Fibroblast of villous mesenchyme (primary cell): Measurements from ENCODE around the gene MANBA. TPM values are rescaled to one million over a fixed set of nuclear protein-coding genes. Genes with fewer than 3 reads are reported as not detected.
A peak's percentile ranks its signal among the peaks of the same experiment; 100 is the strongest.

Experiments used
- DNase-seq: peaks from one replicate; pipeline ENCODE4 v3.0.0-alpha.2; 2010; ENCODE audit warnings: low read depth
- H3K4me3 ChIP-seq: 2 replicates; pipeline ENCODE4 v1.5.1; 2011; ENCODE audit warnings: low read depth, mild to moderate bottlenecking, low read length
- CTCF ChIP-seq: IDR thresholded peaks from 2 replicates; pipeline ENCODE4 v1.5.1; 2012; ENCODE audit warnings: low read depth, mild to moderate bottlenecking, low read length; ENCODE audit not compliant: insufficient read depth
- total RNA-seq: library from RNA; depleted of rRNA; stranded (reverse); fragments of >200 nt; gene quantifications from 2 replicates; pipeline ENCODE4 v1.2.3, GENCODE V29; 2012

MANBA gene
- total RNA-seq, 1 donor = 53.5 TPM

- TF ChIP-seq CTCF = no peak
- no peak overlapping the region for H3K4me3 ChIP-seq
- DNase-seq = peak; percentile 42
These were observed 103.6 kb downstream of the MANBA start for GRCh38 chr4:102657206-102657605.

- no peak for TF ChIP-seq CTCF
- no peak for DNase-seq
- H3K4me3 ChIP-seq = no peak overlapping the region
These were observed 113.7 kb downstream of the MANBA start for GRCh38 chr4:102647117-102647516.

- DNase-seq = peak; percentile 68
- TF ChIP-seq CTCF = no peak
- no peak overlapping the region for H3K4me3 ChIP-seq
These were observed 118.0 kb downstream of the MANBA start for GRCh38 chr4:102642631-102643298.

GRCh38 chr4:102641793-102642192 lies 119.0 kb downstream of the MANBA start:
- no peak for TF ChIP-seq CTCF
- no peak overlapping the region for H3K4me3 ChIP-seq
- DNase-seq = no peak

- no peak for TF ChIP-seq CTCF
- DNase-seq = peak; percentile 78
- H3K4me3 ChIP-seq = no peak overlapping the region
These were observed 120.1 kb downstream of the MANBA start for GRCh38 chr4:102640669-102641068.

GRCh38 chr4:102639598-102639997 lies 121.2 kb downstream of the MANBA start:
- H3K4me3 ChIP-seq = no peak overlapping the region
- no peak for TF ChIP-seq CTCF
- DNase-seq = no peak

GRCh38 chr4:102638621-102639020 lies 122.1 kb downstream of the MANBA start:
- no peak overlapping the region for H3K4me3 ChIP-seq
- no peak for TF ChIP-seq CTCF
- no peak for DNase-seq
